ENCODE data around the gene DELE1. TPM values are rescaled to one million over a fixed set of nuclear protein-coding genes. Genes with fewer than 3 reads are reported as not detected.
"Not testable (repeated sequence)": the region's sequence is repeated elsewhere in the genome, so short reads cannot be mapped to it uniquely, and the experiment has no call there.

Gene DELE1
- total RNA-seq, 3 donors from 2014 or later, result 40.3 to 59.8 (median 49.8) TPM

DNA sequence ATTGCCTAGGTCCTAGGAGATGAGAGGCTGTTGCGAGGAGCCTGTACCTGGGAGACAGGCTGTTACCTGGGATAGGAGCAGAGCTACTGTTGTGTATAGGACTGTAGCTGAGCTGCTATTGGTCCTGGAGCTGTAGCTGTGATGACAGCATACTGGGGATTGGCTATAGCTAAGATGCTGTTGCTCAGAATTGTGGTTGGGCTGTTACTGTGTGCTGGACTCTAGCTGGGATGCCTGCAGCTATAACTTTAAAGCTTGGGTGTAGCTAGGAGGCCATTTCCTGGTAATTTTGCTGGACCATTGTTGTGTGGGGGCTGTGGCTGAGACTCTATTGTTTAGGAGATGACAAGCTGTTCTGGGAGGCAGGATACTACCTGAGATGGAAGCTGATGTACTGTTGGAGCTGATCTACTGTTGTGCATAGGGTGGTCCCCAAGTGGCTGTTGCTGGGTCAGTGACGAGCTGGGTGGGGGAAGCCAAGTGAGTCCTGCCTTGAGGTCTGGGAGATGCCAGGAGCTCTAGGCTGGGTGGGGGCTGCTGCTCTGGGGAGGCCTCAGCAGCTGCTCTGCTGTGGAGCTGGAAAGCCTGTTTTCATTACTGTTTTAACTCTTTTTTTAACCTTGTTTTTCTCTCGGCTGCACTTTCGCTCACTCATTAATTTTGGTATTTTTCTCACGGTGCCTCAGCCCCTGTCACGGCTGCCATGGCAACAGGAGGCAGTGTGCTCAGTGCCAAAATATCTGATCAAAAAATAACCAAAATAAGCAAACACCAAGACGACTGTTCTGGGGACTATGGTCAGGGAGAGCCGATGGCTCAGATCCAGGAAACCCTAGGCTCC, 42.5 kb upstream of the DELE1 start:
- Mint-ChIP-seq H3K27me3 (ENCODE audit: low read depth) (peaks cover 79% of the 10 kb centered on the region), H3K36me3 (ENCODE audit: insufficient read depth) (no peaks in the 10 kb centered on the region)
- no peak for ATAC-seq

DNA sequence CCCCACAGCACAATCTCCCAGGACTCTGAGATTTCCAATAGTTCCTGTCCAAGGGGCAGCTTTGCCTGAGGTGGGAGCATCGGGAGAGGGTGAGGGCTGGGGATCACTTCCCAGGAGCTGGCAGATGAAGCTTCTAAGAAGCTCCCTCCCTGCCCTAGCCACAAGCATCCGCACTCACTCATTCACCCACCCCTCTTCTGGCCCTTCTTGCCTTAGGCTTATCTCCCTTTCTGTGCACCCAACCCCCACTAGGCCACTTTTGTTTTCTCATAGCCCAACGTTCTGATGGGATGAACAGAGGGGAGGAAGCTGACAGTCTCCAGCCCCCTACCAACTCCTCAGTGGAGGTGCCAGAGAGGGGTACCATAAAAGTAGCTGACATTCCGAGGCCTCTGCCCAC, 41.8 kb upstream of the DELE1 start:
- no peaks in the 10 kb centered on the region for H3K9me3 Mint-ChIP-seq
- no peak for DNase-seq

More for the DNA sequence above, 42.5 kb upstream of the DELE1 start:
- no peak for DNase-seq
- Mint-ChIP-seq H3K9me3 (no peaks in the 10 kb centered on the region), H3K4me1 (ENCODE audit: low read depth) (peaks cover 24% of the 10 kb centered on the region), H3K4me3 (no peak overlapping the region)

DNA sequence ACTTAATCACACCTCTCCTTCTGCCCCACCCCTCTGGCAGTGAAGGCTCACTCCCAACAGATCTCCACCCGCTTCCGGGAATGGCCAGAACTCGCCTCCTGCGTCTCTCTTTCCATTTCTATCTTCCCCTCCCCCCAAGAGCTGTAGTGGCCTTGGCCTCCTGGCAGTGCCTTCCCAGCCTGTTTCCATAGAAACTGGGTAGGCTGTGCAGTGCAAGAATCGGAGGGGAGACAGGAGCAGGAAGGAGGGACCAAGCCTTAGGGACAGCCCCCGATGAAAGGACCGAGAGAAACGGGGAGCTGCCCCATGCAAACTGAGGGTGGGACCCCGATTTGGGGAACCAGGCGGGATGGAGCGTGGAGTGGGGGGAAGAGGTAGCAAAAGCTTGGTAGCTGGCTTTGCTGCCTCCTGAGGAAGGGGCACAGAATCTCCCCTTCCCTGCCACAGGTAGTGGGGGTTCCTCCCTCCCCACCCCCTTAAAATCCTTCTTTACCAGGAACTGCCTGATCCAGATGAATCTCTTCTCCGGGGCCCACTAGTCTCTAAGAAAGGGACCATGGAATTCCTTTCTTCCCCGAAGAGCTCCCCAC, 41.0 kb upstream of the DELE1 start:
- peaks cover 15% of the 10 kb centered on the region for H3K4me1 Mint-ChIP-seq (ENCODE audit: low read depth)
- H3K36me3 Mint-ChIP-seq (ENCODE audit: insufficient read depth), result no peaks in the 10 kb centered on the region
- no peak for DNase-seq
- ATAC-seq, result no peak
- H3K27me3 Mint-ChIP-seq (ENCODE audit: low read depth), result peaks cover 74% of the 10 kb centered on the region
- H3K4me3 Mint-ChIP-seq, result no peak overlapping the region
- no peaks in the 10 kb centered on the region for H3K9me3 Mint-ChIP-seq

More for the DNA sequence above, 41.8 kb upstream of the DELE1 start:
- no peaks in the 10 kb centered on the region for H3K36me3 Mint-ChIP-seq (ENCODE audit: insufficient read depth)
- peaks cover 24% of the 10 kb centered on the region for H3K4me1 Mint-ChIP-seq (ENCODE audit: low read depth)
- peaks cover 81% of the 10 kb centered on the region for H3K27me3 Mint-ChIP-seq (ENCODE audit: low read depth)
- H3K4me3 Mint-ChIP-seq, result no peak overlapping the region
- no peak for ATAC-seq

GRCh38 chr5:141883184-141883891, 40.3 kb upstream of the DELE1 start:
- Mint-ChIP-seq H3K27me3 (ENCODE audit: low read depth) (peaks cover 72% of the 10 kb centered on the region), H3K36me3 (ENCODE audit: insufficient read depth) (no peaks in the 10 kb centered on the region), H3K9me3 (no peaks in the 10 kb centered on the region), H3K4me3 (no peak overlapping the region), H3K4me1 (ENCODE audit: low read depth) (peaks cover 13% of the 10 kb centered on the region)
- no peak for ATAC-seq
- DNase-seq, result no peak

DNA sequence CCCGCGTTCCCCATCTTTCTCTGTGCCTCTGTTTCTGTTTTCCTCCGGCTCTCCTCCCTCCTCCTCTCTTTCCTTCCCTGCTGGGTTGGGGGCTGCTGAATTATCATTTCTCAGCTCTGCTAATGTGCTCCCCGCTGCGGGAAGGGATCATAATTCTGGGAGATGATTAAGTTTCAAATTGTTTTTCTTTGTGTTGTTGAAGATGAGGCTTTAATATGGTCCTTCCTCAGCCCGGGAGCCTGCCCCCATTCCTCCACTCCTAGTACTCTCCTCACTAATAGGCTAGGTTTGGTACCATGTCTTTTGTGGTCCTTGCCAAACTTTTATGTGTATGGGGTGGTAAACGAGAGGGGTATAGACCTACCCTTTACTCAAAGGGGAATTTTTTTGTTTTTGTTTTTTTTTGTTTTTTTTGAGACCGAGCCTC, 39.8 kb upstream of the DELE1 start:
- DNase-seq, result no peak
- no peak for ATAC-seq
- Mint-ChIP-seq H3K27me3 (ENCODE audit: low read depth) (peaks cover 69% of the 10 kb centered on the region), H3K9me3 (no peaks in the 10 kb centered on the region), H3K36me3 (ENCODE audit: insufficient read depth) (no peaks in the 10 kb centered on the region), H3K4me3 (no peak overlapping the region), H3K4me1 (ENCODE audit: low read depth) (peaks cover 9% of the 10 kb centered on the region)

GRCh38 chr5:141889282-141889871, 34.3 kb upstream of the DELE1 start:
- Mint-ChIP-seq H3K4me3 (no peak overlapping the region), H3K27me3 (ENCODE audit: low read depth) (peaks cover 36% of the 10 kb centered on the region), H3K4me1 (ENCODE audit: low read depth) (no peaks in the 10 kb centered on the region), H3K9me3 (no peaks in the 10 kb centered on the region), H3K36me3 (ENCODE audit: insufficient read depth) (no peaks in the 10 kb centered on the region)
- ATAC-seq, result no peak
- no peak for DNase-seq

DNA sequence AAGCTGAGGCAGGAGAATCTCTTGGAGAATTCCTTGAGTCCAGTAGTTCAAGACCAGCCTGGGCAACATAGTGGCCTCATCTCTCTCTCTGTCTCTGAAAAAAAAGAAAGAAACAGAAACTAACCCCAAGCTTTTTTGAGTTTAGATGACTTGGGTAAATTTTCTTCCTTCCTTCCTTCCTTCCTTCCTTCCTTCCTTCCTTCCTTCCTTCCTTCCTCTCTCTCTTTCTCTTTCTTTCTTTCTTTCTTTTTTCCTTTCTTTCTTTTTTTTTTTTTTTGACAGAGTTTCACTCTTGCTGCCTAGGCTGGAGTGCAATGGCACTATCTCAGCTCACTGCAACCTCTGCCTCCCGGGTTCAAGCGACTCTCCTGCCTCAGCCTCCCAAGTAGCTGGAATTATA, 33.2 kb upstream of the DELE1 start:
- H3K9me3 Mint-ChIP-seq, H3K4me3 Mint-ChIP-seq: not testable (repeated sequence)

GRCh38 chr5:141897425-141897824, 26.2 kb upstream of the DELE1 start:
- Mint-ChIP-seq H3K4me3 (no peak overlapping the region), H3K36me3 (ENCODE audit: insufficient read depth) (no peaks in the 10 kb centered on the region)
- no peak for ATAC-seq

More for the DNA sequence above, 33.2 kb upstream of the DELE1 start:
- peaks cover 26% of the 10 kb centered on the region for H3K27me3 Mint-ChIP-seq (ENCODE audit: low read depth)
- not testable (repeated sequence) for DNase-seq; ATAC-seq; H3K36me3 Mint-ChIP-seq (ENCODE audit: insufficient read depth); H3K4me1 Mint-ChIP-seq (ENCODE audit: low read depth)

GRCh38 chr5:141898448-141899049, 25.1 kb upstream of the DELE1 start:
- Mint-ChIP-seq H3K36me3 (ENCODE audit: insufficient read depth) (no peaks in the 10 kb centered on the region), H3K9me3 (no peaks in the 10 kb centered on the region), H3K4me1 (ENCODE audit: low read depth) (no peaks in the 10 kb centered on the region), H3K4me3 (no peak overlapping the region), H3K27me3 (ENCODE audit: low read depth) (peaks cover 13% of the 10 kb centered on the region)
- ATAC-seq (no peak), DNase-seq (no peak)

More at GRCh38 chr5:141897425-141897824, 26.2 kb upstream of the DELE1 start:
- Mint-ChIP-seq H3K27me3 (ENCODE audit: low read depth) (peaks cover 14% of the 10 kb centered on the region), H3K4me1 (ENCODE audit: low read depth) (no peaks in the 10 kb centered on the region), H3K9me3 (no peaks in the 10 kb centered on the region)
- no peak for DNase-seq

DNA sequence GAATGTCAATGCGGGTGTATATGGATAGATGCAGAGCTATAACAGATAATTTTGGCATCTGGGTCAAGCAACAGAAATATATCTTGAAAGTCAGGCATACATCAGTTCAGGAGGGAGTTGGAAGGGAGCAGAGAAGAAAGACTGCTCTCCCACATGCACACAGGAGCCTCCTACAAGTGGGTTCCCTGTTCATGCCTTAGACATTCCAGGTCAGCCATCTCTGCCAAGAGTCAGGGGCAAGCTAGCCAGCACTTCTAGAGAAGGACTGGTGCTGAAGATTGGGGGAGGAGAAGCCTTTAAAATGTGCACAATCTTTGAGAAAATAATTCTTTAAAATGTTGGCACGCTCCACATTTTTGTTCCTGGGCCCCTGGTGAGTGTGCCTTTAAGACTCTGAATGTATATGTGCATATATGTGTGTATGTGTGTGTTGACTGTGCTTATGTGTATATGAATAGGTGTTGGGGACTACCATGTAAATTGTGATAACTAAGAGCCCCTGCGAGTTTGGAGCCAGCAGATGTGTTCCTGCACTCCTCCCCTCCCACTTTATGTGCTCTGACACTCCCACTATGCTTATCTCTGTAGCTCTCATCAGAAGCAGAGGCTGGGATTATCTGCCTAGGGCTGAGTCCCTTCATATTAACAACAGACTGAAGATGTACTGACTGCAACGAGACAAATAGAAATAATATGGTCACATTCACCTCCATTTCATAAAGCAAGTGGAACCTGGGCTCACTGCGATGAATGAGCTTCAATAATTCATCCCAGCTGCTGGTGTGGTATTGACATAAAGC, 21.5 kb upstream of the DELE1 start:
- H3K4me3 Mint-ChIP-seq, result no peak overlapping the region
- ATAC-seq, result no peak
- no peaks in the 10 kb centered on the region for H3K9me3 Mint-ChIP-seq
- peaks cover 9% of the 10 kb centered on the region for H3K27me3 Mint-ChIP-seq (ENCODE audit: low read depth)
- H3K4me1 Mint-ChIP-seq (ENCODE audit: low read depth), result no peaks in the 10 kb centered on the region
- no peak for DNase-seq
- no peaks in the 10 kb centered on the region for H3K36me3 Mint-ChIP-seq (ENCODE audit: insufficient read depth)

GRCh38 chr5:141903261-141903660, 20.4 kb upstream of the DELE1 start:
- Mint-ChIP-seq H3K36me3 (ENCODE audit: insufficient read depth) (no peaks in the 10 kb centered on the region), H3K9me3 (no peaks in the 10 kb centered on the region), H3K27me3 (ENCODE audit: low read depth) (peaks cover 9% of the 10 kb centered on the region), H3K4me3 (no peak overlapping the region), H3K4me1 (ENCODE audit: low read depth) (no peaks in the 10 kb centered on the region)
- DNase-seq, result no peak
- ATAC-seq, result no peak

GRCh38 chr5:141904551-141904950, 19.1 kb upstream of the DELE1 start:
- Mint-ChIP-seq H3K4me3 (no peak overlapping the region), H3K27me3 (ENCODE audit: low read depth) (peaks cover 9% of the 10 kb centered on the region), H3K4me1 (ENCODE audit: low read depth) (no peaks in the 10 kb centered on the region), H3K9me3 (no peaks in the 10 kb centered on the region), H3K36me3 (ENCODE audit: insufficient read depth) (no peaks in the 10 kb centered on the region)
- DNase-seq (no peak), ATAC-seq (no peak)

- ATAC-seq, result no peak
- no peak for DNase-seq
- Mint-ChIP-seq H3K4me3 (no peak overlapping the region), H3K4me1 (ENCODE audit: low read depth) (no peaks in the 10 kb centered on the region), H3K36me3 (ENCODE audit: insufficient read depth) (no peaks in the 10 kb centered on the region), H3K9me3 (no peaks in the 10 kb centered on the region), H3K27me3 (ENCODE audit: low read depth) (peaks cover 6% of the 10 kb centered on the region)
These were observed 17.2 kb upstream of the DELE1 start for GRCh38 chr5:141906517-141906916.
